Activated naive CD8-positive, alpha-beta T cell treated with anti-CD3 and anti-CD28 coated beads, Interleukin-2, amount 10 ng/mL, durations not matched to agents 7 days and 5 days (primary cell): ENCODE data around the gene ANKRD16. TPM values are rescaled to one million over a fixed set of nuclear protein-coding genes. Genes with fewer than 3 reads are reported as not detected.
A peak's percentile ranks its signal among the peaks of the same experiment; 100 is the strongest.

Experiments used
- ATAC-seq: fragments of 150-1000 bp; cut with Tn5 transposase; one replicate; pipeline ENCODE4 v1.10.0; 2021; ENCODE audit warnings: low read depth, moderate library complexity
- POLR2A ChIA-PET: fragments of 350-600 bp; sonication (Branson Sonifier 250); formaldehyde crosslinking; loops from one replicate; lab custom pipeline; 2021; ENCODE audit warnings: antibody characterized with exemption; lab: Charles Lee
- DNase-seq: peaks from one replicate; pipeline ENCODE4 v3.0.0; 2021
- H3K27ac Mint-ChIP-seq: one replicate; pipeline ENCODE4 v1.8.0; 2022; ENCODE audit warnings: mild to moderate bottlenecking, mixed read lengths
- H3K27me3 Mint-ChIP-seq: one replicate; pipeline ENCODE4 v1.8.0; 2022; ENCODE audit warnings: mild to moderate bottlenecking, moderate library complexity, mixed read lengths
- H3K36me3 Mint-ChIP-seq: one replicate; pipeline ENCODE4 v1.8.0; 2021; ENCODE audit warnings: mild to moderate bottlenecking, mixed read lengths
- H3K4me1 Mint-ChIP-seq: one replicate; pipeline ENCODE4 v1.8.0; 2021; ENCODE audit warnings: mixed read lengths
- H3K4me3 Mint-ChIP-seq: one replicate; pipeline ENCODE4 v1.8.0; 2022; ENCODE audit warnings: mild to moderate bottlenecking, moderate library complexity, mixed read lengths
- H3K9me3 Mint-ChIP-seq: one replicate; pipeline ENCODE4 v1.8.0; 2021; ENCODE audit warnings: mixed read lengths
- total RNA-seq, 2 experiments: library from RNA; stranded (reverse); gene quantifications; one replicate each; pipeline ENCODE4 v1.2.3, GENCODE V29; 2021

Gene ANKRD16
- total RNA-seq, 2 experiments from 2014 or later: 6.2 to 6.3 TPM

DNA sequence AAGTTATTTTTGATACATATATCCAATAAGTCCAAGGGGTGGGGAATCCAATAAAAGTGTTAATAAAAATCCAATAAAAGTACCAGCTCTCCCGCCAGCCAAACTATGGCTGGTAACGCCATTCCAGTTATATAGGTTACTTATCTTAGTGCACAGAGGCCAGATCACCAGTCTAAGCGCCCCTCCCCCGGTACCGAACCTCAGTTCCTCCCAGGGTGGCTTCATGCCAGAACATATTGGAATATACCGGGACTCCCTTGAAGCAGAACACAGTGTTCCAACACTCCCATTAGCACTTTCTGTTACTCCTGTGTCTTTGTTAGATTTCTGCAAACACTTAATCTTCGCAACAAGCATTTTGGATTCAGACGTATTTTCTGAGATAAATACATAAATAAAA lies 7.8 kb upstream of the ANKRD16 start:
- ATAC-seq (no peak), DNase-seq (no peak)
- Mint-ChIP-seq H3K9me3 (peaks cover 2% of the 10 kb centered on the region), H3K27me3 (no peaks in the 10 kb centered on the region), H3K4me1 (peaks cover 21% of the 10 kb centered on the region), H3K27ac (no peak overlapping the region), H3K4me3 (no peak overlapping the region), H3K36me3 (peaks cover 40% of the 10 kb centered on the region)
- POLR2A ChIA-PET: no interaction called here

DNA sequence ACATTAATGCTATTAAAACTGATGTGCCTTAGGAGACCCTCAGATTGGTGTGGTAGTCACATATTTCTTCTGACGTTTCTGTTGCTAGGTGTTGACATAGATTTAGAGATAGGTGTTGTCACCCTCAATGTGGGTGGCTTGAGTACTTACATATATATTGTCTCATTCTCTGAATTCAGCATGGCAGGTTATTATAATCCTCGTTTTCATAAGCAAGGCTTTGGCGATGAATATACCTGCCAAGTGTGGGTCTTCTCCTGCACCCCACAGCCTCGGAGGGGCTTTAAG lies 7.3 kb upstream of the ANKRD16 start:
- Mint-ChIP-seq H3K4me1 (peaks cover 24% of the 10 kb centered on the region), H3K36me3 (peaks cover 39% of the 10 kb centered on the region)
- POLR2A ChIA-PET: no interaction called here

DNA sequence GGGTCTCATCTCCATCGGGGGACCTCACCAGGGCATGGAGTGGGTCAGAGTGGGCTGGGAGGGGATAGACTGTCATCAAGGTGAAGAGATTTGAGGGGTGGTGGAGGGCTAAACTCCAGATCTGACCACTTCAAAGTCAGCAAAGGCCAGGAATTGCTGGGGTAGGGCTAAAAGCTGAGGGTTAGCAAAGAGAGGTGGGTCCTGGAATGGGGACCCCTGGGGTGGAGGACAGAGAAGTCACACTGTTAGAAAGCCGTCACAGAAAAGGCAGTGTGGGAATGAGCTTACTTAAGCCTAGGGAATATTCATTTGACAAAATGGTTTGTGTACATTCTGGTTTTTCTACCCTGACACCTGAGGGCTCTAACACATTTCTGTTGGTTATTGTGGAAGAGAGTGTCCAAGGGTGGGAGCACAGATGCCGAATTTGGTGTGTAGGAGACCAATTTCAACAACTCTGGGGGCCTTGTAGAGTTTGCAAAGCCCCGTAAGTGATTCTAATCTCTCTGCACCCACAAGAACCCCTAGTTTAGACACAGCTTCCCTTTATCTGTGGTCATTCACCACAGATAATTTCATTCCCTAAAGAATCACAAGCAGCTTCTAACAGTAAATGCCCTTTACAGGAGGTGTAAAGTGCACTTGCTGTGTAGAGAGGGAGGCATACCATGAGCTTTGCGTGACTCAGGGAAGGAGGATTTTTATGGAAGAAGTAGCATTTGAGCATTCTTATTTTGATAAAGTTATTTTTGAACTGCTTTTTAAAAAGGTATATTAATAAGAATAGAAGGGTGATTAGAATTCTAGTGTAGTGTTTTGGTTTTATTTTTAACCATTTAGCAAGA lies 6.7 kb upstream of the ANKRD16 start:
- no peak for DNase-seq
- ATAC-seq: no peak
- Mint-ChIP-seq H3K4me3 (no peak overlapping the region), H3K4me1 (peaks cover 27% of the 10 kb centered on the region), H3K9me3 (peaks cover 2% of the 10 kb centered on the region), H3K27ac (peak overlapping the region; percentile 50), H3K36me3 (peaks cover 41% of the 10 kb centered on the region), H3K27me3 (no peaks in the 10 kb centered on the region)
- POLR2A ChIA-PET: no interaction called here

More for the DNA sequence above, 7.3 kb upstream of the ANKRD16 start:
- no peak overlapping the region for H3K27ac Mint-ChIP-seq
- H3K9me3 Mint-ChIP-seq: peaks cover 2% of the 10 kb centered on the region
- H3K4me3 Mint-ChIP-seq: no peak overlapping the region
- H3K27me3 Mint-ChIP-seq: no peaks in the 10 kb centered on the region
- ATAC-seq (no peak), DNase-seq (no peak)

- Mint-ChIP-seq H3K36me3 (peaks cover 44% of the 10 kb centered on the region), H3K4me1 (peaks cover 33% of the 10 kb centered on the region), H3K4me3 (no peak overlapping the region), H3K9me3 (peaks cover 2% of the 10 kb centered on the region), H3K27ac (peak overlapping the region; percentile 50), H3K27me3 (no peaks in the 10 kb centered on the region)
- ATAC-seq (no peak), DNase-seq (no peak)
- POLR2A ChIA-PET: no interaction called here
Observed at GRCh38 chr10:5895804-5896203, 6.1 kb upstream of the ANKRD16 start.

GRCh38 chr10:5895365-5895764 lies 5.7 kb upstream of the ANKRD16 start:
- DNase-seq (no peak), ATAC-seq (no peak)
- POLR2A ChIA-PET: no interaction called here
- H3K9me3 Mint-ChIP-seq: peaks cover 2% of the 10 kb centered on the region
- H3K4me3 Mint-ChIP-seq: no peak overlapping the region
- peaks cover 44% of the 10 kb centered on the region for H3K36me3 Mint-ChIP-seq
- peaks cover 36% of the 10 kb centered on the region for H3K4me1 Mint-ChIP-seq
- H3K27me3 Mint-ChIP-seq: no peaks in the 10 kb centered on the region
- H3K27ac Mint-ChIP-seq: no peak overlapping the region

GRCh38 chr10:5894873-5895272 lies 5.2 kb upstream of the ANKRD16 start:
- DNase-seq: no peak
- Mint-ChIP-seq H3K27ac (no peak overlapping the region), H3K9me3 (peaks cover 2% of the 10 kb centered on the region), H3K4me3 (no peak overlapping the region), H3K4me1 (peaks cover 36% of the 10 kb centered on the region), H3K36me3 (peaks cover 44% of the 10 kb centered on the region), H3K27me3 (no peaks in the 10 kb centered on the region)
- no peak for ATAC-seq
- POLR2A ChIA-PET: no interaction called here

DNA sequence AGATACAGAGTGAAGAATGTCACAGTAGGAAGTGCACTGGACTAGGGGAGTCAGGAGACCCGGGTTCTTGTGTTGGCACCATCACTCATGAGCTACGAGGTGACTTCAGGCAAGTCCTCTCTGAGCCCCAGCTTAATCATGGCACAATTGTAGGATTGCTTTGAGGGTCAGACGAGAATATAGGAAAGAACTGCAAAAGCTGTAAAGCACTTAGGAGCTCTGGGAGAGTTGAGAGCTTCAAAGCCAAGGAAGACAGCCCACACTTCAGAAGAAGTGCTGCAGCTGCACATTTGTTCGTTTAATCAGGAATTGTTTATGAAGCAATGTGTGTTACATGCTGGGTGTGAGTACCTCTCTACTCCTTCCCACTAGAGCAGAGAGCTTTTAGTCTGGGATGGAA lies 4.7 kb upstream of the ANKRD16 start:
- Mint-ChIP-seq H3K27ac (no peak overlapping the region), H3K4me3 (no peak overlapping the region), H3K36me3 (peaks cover 44% of the 10 kb centered on the region), H3K4me1 (peaks cover 36% of the 10 kb centered on the region), H3K27me3 (no peaks in the 10 kb centered on the region), H3K9me3 (peaks cover 2% of the 10 kb centered on the region)
- POLR2A ChIA-PET: no interaction called here
- DNase-seq (no peak), ATAC-seq (no peak)

GRCh38 chr10:5893321-5893720 lies 3.6 kb upstream of the ANKRD16 start:
- Mint-ChIP-seq H3K9me3 (peaks cover 2% of the 10 kb centered on the region), H3K27me3 (no peaks in the 10 kb centered on the region), H3K4me1 (peaks cover 41% of the 10 kb centered on the region), H3K27ac (no peak overlapping the region), H3K36me3 (peaks cover 41% of the 10 kb centered on the region), H3K4me3 (no peak overlapping the region)
- ATAC-seq (no peak), DNase-seq (no peak)
- POLR2A ChIA-PET: no interaction called here

DNA sequence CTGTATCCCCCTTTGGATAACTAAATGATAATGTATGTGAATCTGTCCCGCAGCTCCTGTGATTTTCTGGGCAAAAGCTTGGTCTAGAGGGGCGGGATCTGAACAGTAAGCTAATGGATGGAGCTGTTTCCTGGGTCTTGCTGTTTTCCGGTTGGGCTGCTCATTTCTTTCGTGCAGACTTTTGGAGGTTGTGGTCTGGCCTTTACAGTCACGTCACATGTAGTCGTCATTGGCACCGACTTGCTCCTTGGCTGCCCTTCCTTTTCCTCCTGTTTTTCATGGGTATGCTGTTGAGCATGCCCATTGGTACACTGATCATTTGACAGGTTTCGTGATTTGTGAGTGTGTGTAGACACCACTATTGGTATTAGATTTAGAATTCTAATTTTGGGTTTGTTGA lies 2.3 kb upstream of the ANKRD16 start:
- no peak overlapping the region for H3K27ac Mint-ChIP-seq
- H3K9me3 Mint-ChIP-seq: no peaks in the 10 kb centered on the region
- POLR2A ChIA-PET: no interaction called here
- ATAC-seq (no peak), DNase-seq (no peak)
- H3K27me3 Mint-ChIP-seq: no peaks in the 10 kb centered on the region
- peak overlapping the region; percentile 36 for H3K4me3 Mint-ChIP-seq
- peaks cover 33% of the 10 kb centered on the region for H3K36me3 Mint-ChIP-seq
- H3K4me1 Mint-ChIP-seq: peaks cover 44% of the 10 kb centered on the region

DNA sequence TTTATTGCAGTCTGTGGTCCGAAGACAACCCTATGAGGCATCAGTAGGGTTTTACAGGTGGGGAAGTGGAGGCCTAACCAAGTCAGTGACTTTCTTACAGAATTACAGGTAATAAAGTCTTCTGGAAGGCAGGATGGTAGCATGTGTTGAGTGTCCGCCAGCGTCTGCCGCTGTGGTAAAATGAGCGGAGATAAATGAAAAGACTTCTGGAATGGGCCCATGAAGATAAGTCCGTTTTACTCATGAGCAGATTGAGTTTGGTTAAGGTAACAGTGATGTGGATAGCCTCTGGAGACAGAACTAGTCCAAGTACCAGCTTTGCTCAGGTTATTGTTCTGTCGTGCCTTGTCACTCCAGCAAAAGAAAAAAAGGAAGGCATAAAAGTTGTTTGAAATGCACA lies 1.3 kb upstream of the ANKRD16 start:
- Mint-ChIP-seq H3K27ac (peak overlapping the region; percentile 77), H3K4me1 (peaks cover 41% of the 10 kb centered on the region), H3K27me3 (no peaks in the 10 kb centered on the region), H3K4me3 (peak overlapping the region; percentile 96), H3K9me3 (no peaks in the 10 kb centered on the region), H3K36me3 (peaks cover 30% of the 10 kb centered on the region)
- POLR2A ChIA-PET: interaction anchor here (0.6 to 2.0 kb wide), 3 partner anchors 17 to 309 kb away, joined by 5 to 16 read pairs (median 7); partner anchors contain the start of gene GDI2
- DNase-seq: no peak
- no peak for ATAC-seq

DNA sequence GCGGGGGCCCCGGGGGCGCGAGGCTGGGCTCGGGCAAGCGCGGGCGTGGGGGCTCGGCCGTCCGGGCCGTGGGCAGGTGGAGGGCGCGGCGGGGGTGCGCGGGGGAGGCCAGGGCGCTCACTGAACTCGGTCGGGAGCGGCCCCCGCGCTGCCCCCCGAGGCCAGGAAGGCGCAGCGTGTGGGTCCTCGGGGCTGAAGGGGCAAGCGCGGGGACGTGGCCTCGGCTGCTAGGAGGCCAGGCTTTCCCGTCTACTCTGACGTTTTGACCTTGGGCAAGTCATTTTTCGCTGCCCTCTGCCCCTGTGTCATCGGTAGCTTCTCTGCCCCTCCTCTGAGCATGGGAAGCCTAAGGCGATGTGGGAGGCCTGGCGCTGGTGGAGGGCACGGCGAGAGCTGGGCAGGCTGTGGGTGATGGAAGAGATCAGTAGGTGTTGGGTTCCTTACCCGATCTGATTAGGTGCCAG lies 791 bp upstream of the ANKRD16 start:
- H3K27ac Mint-ChIP-seq: peak overlapping the region; percentile 77
- peak; percentile 2 for ATAC-seq
- DNase-seq: no peak
- POLR2A ChIA-PET: interaction anchor here (0.5 to 2.0 kb wide), 15 partner anchors 8 to 442 kb away, joined by 3 to 16 read pairs (median 3); partner anchors contain the start of genes GDI2, IL15RA and IL2RA
- H3K27me3 Mint-ChIP-seq: no peaks in the 10 kb centered on the region
- peak overlapping the region; percentile 96 for H3K4me3 Mint-ChIP-seq
- peaks cover 27% of the 10 kb centered on the region for H3K36me3 Mint-ChIP-seq
- H3K4me1 Mint-ChIP-seq: peaks cover 37% of the 10 kb centered on the region
- no peaks in the 10 kb centered on the region for H3K9me3 Mint-ChIP-seq

GRCh38 chr10:5888843-5889623 lies 660 bp downstream of the ANKRD16 start:
- peak overlapping the region; percentile 95 for H3K4me3 Mint-ChIP-seq
- H3K36me3 Mint-ChIP-seq: peaks cover 24% of the 10 kb centered on the region
- ATAC-seq: peak; percentile 29
- H3K9me3 Mint-ChIP-seq: no peaks in the 10 kb centered on the region
- H3K27me3 Mint-ChIP-seq: no peaks in the 10 kb centered on the region
- H3K4me1 Mint-ChIP-seq: peaks cover 31% of the 10 kb centered on the region
- peak; percentile 74 for DNase-seq
- peak overlapping the region; percentile 68 for H3K27ac Mint-ChIP-seq
- POLR2A ChIA-PET: interaction anchor here (0.8 to 2.0 kb wide), 12 partner anchors 10 to 177 kb away, joined by 3 to 16 read pairs (median 4); partner anchors contain the start of genes GDI2 and IL15RA

GRCh38 chr10:5888351-5888750 lies 1.3 kb downstream of the ANKRD16 start:
- Mint-ChIP-seq H3K36me3 (peaks cover 25% of the 10 kb centered on the region), H3K27ac (no peak overlapping the region), H3K4me3 (peak overlapping the region; percentile 95), H3K4me1 (peaks cover 29% of the 10 kb centered on the region), H3K27me3 (no peaks in the 10 kb centered on the region), H3K9me3 (no peaks in the 10 kb centered on the region)
- no peak for ATAC-seq
- DNase-seq: no peak
- POLR2A ChIA-PET: interaction anchor here (0.6 to 1.2 kb wide), 4 partner anchors 75 to 91 kb away, joined by 3 to 5 read pairs (median 4); partner anchors contain the start of gene GDI2
